ENCODE data around the gene NEUROG1.
"Not testable (repeated sequence)": the region's sequence is repeated elsewhere in the genome, so short reads cannot be mapped to it uniquely, and the experiment has no call there.

Gene NEUROG1

DNA sequence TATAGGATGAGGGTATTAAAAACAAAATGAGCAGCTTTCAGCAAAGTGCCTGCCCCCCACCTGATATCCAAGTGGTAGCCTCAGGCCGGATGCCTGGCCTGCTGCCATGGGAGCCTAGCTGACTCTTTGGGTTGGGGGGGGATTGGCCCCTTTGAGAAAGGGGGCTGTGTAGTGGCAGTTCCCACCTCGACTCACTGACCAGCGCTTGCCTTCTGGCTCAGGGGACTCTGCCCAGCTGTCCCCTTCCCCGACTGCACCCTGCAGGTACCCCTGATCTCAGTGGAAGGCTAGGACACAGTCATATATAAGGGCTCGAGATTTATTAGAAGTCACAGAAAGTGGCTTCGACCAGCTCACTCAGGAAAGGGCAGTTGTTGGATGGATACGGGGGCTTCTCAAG is 1.5 kb upstream of the NEUROG1 start:
- DNase-seq (ENCODE audit: low spot score): no peak

DNA sequence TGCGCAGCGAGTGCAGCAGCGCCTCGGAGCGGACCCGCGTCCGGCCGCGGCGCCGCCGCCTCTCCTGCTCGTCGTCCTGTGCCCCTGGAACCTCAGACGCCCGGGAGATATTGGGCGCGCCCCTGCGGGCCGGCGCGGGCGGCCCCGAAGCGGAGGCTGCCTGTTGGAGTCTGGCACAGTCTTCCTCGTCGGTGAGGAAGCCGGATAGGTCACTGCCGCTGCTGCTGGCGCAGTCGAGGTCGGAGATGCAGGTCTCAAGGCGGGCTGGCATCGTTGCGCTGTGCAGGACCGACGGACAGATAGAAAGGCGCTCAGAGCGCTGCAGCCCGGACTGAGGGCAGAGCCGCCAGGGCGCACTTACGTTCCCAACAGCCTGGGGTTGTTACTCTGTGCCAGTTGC is 344 bp downstream of the NEUROG1 start:
- DNase-seq (ENCODE audit: low spot score): no peak

DNA sequence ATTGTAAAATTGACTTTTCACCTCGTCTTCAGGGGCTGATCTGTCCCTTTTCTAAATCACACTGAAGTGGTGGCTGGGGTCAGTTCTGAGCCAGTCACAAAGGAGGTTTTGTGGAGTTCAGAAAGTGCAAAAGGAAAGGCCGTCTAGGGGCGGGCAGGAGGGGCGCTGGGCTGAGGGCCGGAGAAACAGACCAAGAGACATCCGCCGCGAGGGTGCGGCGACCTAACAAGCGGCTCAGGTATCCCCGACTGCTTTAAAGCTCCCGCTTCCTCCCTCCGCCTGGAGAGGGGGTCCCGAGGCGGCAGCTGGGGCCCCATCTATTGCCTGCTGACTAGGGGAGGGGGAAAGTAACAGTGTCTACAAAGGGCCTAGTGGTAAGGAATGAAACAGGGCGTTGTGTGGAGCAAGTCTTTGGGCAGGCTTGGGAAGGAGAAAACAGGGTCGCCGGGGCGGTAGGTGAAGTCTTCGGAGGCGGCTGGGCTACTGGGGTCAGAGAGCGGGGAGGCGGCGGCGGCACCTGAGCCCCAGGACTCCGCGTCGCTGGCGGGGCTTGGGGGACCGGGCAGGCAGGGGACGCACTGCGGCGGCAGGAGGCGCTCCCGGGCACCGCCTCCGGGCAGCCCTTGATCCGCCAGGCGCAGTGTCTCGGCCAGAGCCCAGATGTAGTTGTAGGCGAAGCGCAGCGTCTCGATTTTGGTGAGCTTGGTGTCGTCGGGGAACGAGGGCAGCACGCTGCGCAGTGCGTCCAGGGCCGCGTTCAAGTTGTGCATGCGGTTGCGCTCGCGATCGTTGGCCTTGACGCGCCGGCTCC is 950 bp downstream of the NEUROG1 start:
- DNase-seq (ENCODE audit: low spot score): no peak

DNA sequence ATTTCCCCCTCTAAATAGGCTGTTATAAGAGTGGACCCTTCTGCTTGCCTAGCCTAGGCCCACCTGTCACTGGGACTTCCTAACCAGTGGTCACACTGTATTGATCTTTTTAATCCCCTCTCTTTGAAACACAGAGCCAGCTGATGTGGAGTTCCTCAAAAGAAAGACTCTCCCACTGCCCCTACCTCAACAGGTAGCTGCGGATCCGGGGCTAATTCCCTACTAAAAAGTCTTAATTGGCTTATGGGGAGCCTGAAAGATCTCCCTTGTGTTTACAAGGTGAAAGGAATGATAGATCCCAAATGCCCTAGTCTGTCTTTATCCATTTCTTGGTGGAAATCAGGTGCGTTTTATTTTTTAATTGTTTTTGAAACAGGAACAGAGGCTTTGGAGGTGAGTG is 2.0 kb downstream of the NEUROG1 start:
- DNase-seq (ENCODE audit: low spot score): no peak

DNA sequence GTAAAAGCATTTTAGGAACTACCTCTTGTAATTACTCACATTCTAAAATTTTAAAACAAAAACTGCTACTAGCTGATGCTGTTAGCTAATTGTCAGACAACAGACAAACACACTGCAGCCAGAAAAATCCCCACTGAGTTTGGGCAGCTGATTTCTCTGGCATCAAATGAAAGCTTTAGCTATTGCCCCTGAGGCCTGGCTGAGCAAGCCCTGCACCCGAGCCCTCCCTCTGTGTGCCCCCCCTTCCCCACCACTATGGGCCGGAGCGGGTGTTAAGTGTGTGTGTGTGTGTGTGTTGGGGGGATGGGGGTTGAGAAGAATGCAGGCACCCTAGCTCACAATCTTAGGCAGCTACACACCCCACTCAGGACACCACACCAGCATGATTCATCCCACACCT is 2.4 kb downstream of the NEUROG1 start:
- no peak for DNase-seq (ENCODE audit: low spot score)

DNA sequence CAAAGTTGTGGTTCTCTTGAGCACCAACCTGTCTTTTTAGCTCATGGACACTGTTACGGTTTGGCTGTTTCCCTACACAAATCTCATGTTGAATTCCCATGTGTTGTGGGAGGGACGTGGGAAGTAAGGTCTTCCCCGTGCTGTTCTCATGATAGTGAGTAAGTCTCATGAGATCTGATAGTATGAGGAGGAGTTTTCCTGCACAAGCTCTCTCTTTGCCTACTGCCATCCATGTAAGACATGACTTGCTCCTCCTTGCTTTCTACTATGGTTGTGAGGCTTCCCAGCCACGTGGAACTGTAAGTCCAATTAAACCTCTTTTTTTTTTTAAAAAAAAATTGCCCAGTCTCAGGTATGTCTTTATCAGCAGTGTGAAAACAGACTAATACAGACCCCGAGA is 6.2 kb downstream of the NEUROG1 start:
- DNase-seq (ENCODE audit: low spot score): not testable (repeated sequence)

DNA sequence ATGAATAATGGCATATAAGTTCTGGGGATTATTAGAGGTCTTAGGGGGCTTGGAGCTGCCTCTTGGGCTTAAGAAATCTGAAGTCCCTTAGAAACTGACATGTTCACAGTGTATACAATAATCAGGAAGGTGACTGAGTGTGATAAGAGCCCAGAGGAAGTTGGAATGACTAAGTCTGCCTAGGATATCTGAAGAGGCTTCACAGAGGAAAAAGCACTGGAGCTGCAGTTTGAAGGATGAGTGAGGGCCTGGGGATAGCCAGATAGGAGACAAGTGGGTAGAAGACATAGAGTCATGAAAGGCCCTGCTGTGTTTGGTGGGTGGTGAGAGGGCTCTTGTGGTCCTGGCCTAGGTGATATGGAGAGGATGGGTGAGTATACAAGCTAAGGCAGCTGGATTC is 8.8 kb downstream of the NEUROG1 start:
- DNase-seq (ENCODE audit: low spot score): no peak

DNA sequence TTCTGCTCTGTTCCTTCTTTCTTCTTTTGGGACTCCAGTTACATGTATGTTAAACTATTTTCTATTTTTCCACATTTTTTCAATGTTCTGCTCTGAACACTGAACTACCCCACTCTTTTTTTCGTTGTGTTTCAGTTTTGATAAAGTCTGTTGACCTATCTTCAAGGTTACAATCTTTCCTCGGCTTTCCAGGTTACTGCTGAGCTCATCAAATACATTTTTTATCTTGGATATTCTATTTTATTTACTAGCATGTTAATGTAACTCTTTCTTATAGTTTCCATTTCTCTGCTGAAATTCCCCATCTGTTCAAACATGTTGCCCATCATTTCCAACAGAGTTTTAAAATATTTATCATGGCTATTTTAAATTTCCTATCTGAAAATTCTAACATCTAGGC is 13.8 kb downstream of the NEUROG1 start:
- no peak for DNase-seq (ENCODE audit: low spot score)

DNA sequence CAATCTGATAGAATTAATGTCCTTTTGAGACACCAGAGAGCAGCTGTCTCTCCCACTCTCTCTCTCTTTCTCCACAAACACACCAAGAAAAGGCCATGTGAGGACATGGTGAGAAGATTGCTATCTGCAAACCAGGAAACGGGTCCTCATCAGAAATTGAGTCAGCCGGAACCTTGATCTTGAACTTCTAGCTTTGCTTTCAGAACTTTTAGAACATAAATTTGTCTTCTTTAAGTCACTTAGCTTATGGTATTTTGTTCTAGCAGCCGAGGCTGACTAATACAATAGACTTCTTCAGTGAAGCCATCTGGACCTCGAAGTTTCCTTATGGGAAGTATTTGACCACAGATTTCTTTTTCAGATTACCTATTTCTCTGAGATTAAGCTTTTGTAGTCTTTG is 18.1 kb downstream of the NEUROG1 start:
- DNase-seq (ENCODE audit: low spot score): no peak

DNA sequence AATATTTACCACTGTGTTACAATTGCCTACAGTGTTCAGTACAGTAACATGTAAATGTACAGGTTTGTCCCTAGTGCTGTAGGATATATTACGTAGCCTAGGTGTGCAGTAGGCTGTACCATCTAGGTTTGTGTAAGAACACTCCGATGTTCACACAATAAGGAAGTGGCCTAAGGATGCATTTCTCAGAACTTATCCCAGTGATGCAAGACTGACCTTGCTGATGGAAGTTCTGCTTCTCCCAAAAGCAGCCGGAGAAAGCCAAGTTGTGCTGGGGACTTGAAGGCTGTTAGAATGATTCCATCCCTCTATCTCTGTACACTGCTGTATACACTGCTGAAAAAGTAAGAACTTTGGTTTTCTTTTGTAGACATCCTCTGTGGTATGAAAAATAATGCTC is 21.6 kb downstream of the NEUROG1 start:
- no peak for DNase-seq (ENCODE audit: low spot score)

DNA sequence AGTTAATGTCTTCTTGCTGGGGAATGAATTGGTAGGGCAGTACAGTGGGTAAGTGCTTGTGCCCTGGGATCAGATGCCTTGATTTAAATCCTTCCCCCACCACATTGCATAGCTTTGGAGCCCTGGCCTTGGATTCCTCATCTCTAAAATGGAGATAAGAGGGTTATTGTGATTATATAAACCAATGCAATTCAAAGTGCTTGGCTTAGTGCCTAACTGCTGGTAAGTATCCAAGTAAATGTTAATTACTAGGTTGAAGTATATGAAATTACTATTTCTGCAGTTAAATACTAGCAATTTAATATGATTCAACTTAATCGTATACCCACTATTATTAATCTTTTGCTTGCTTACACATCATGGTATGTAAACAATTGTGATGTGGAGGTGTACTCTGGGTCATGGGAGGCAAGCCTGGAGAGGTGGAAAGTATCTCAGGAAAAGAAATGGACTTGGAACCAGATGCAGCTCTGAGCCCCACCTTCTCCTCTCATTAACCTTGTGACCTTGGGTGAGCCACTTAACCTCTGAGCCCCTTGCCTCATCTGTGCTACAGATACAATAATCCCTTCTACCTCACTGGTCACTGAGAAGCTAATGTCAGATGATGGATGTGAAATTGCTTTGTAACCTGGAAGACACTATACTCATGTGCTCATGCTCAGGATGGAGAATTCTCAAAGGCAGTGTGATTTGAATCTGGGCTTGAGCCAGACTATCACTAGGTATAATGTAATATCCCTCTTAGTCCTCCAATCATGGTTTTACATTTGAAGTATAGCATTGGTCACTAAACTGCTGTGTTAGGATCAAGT is 23.8 kb downstream of the NEUROG1 start:
- DNase-seq (ENCODE audit: low spot score): no peak

DNA sequence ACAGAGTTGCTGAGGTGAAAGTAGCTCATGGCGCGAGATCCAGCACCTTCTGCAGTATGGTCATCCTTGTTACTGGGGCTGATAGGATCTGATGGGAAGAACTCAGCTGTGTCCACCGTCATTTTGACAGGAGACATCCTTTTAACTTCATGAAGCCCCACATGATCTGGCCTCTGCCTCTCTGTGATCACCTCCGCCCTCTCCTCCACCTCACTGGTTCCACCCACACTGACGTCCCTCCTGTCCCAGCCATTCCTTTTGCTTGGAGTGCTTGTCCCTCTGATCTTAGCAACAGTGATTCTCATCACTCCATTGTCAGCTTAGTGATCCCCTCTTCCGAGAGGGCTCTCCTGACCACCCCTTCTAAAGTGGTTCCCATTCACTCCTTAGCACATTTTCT is 25.8 kb downstream of the NEUROG1 start:
- DNase-seq (ENCODE audit: low spot score): no peak

DNA sequence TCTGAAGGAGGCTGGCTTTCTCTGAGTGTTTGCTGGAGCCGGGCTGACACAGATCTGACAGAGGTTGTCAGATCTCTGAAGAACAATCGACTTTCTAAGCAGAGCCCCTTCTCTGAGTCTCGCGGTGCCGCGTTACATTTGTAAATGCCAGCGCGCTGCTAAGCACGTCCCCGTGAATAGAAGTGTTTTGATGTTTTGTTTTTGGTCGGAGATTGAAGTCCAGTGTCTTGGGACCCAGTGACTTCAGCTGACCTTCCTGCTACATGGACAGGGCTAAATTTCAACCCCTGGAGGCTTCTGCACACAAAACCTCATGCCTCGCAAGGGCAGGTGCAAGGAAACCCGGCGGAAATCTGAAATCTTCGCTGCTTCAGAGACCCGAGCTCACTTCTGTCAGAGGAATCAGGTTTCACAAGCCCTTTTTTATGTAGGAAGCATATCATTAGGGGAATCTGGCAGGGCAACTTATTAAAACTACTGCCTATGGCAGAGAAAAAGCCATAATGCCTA is 27.2 kb downstream of the NEUROG1 start:
- no peak for DNase-seq (ENCODE audit: low spot score)

DNA sequence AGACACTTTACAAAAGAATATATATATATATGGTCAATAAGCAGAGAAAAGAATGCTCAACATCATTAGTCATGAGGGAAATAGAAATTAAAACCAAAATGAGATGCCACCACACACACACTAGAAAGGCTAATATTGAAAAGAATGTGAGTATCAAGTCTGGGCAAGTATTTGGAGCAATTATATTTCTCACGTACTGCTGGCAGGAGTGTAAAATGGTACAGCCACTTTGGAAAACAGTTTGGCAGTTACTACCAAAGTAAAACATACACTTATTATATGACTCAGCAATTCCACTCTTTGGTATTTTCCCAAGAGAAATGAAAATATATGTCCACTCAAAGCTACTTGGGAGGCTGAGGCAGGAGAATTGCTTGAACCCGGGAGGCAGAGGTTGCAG is 29.8 kb downstream of the NEUROG1 start:
- no peak for DNase-seq (ENCODE audit: low spot score)

DNA sequence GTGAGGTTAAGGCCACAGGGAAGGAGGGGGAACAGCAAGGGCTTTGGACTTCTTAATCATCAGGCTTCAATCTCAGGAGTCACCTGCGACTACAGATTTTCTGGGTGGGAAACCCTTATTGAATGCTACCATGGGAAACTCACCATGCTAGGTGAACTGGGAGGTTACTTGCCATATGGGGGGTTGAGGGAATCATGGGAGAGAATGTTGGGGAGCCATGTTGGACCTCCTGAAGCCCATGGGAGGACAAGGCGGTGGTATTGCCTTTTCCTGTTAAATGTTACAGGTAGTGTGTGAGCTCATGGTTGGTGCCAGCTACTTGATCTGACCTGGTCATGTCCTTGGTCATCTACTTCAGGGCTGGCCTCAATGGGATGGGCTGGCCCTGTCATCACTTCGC is 31.4 kb downstream of the NEUROG1 start:
- no peak for DNase-seq (ENCODE audit: low spot score)

DNA sequence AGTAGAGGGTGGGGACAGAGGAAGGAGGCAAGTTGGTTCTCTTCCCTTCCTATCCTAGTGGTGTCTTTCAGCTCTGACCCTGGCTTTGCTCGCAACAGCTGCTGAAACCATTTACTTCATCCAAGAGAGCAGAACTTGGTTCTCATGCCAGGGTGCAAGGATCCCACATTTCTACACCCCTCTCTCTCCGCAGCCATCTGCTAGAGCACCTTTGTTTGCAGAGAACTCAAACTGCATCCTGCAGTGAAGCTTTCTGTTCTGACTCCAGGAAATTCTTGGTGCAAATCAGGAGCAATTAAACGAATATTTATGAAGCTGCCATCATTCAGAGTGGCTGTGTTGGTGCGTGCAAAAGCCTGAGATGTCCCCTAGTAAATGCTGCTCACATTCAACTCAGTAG is 31.9 kb downstream of the NEUROG1 start:
- no peak for DNase-seq (ENCODE audit: low spot score)

DNA sequence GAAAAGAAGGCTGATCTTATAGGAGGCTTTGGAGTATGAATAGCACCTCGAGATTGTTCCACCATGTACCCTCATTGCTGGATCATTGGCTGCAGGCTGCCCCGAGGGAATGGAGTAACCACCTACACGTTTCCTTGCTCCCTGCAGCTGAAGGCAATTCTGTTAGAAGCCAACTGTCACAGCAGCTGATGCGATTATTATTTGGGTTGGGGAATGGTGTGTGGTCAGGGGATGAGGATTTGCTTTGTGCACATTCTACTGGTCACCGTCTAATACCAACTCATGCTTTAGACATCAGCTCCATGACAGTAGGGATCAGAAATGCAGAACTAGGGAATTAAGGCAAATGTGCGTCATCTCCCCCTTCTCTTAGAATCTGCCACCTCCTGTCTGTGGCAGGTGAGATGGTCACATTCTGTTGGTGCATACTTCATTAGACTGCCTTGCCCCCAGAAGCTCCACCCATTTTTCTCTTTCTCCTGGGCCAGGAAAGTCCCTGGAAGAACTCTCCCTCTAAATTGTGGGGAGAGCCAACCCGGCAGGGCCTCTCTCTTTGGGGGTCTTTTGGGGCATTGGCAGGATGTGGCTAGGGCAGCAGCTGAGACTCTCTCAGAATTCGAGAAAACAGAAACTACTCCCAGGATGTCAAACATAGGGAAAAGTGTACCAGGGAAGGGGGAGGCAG is 32.8 kb downstream of the NEUROG1 start:
- DNase-seq (ENCODE audit: low spot score): no peak

DNA sequence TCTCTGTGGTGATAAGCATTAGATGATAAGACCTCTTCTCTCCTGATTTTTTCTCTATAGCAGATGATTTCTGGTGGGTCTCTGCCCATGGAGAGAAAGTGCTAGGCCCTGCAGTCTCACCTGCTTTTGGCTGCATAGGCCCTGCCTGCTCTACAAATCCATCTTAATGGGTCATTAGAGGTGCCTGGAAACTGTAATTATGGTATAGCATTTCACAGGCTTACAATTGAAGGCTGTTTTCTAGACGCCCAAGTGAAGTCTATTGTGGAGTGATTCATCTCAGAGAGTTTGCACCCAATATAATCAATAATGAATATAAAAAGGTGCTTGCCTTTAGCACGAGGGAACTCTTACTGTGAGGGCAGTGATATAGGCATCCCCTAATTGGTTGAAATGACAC is 33.8 kb downstream of the NEUROG1 start:
- no peak for DNase-seq (ENCODE audit: low spot score)

DNA sequence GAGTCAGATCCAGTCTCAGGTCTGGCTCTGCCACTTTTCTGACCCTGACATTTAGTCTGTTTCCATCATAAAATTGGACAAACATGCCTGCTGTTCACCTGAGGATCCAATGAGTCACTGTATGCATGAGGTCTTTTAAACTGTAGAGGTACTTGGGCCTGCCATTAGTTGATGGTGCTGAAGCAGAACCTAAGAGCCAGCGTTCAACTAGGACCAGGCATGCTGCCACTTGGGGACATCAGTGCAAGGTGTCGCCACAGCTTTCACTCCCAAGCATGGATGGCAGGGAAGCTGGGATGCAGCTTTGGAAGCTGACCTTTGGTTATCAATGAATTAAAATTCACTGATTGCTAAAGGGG is 37.1 kb downstream of the NEUROG1 start:
- no peak for DNase-seq (ENCODE audit: low spot score)

DNA sequence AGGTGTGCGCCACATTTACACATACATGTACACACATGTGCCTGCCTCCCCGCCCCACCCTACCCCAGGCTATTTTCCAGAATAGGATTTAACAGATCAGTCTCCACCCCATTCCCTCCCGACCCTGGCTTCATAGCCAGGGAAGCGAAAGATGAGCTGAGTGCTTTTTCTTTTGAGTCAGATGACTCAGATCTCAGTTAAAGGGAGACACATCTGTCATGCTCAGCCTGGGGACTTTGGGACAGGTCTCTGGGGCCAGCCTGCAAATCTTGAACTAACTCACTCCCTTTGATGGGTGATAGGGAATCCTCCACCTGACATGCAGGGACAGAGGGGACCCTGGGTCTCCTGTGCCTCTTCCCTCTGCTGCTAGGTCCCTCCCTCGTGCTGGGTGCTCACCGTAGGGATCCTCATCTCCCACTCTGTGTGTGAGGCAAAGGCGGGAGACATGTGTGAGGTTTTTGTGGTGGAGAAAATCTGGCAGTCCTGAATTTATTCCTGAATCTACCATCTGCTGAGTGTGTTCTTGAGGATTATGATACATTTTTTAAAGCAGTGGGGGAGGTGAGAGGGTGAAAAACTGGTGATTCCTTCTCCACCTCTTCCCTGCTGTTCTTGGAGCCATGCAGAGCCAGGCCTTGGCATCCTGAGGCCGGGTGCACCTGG is 37.7 kb downstream of the NEUROG1 start:
- no peak for DNase-seq (ENCODE audit: low spot score)

DNA sequence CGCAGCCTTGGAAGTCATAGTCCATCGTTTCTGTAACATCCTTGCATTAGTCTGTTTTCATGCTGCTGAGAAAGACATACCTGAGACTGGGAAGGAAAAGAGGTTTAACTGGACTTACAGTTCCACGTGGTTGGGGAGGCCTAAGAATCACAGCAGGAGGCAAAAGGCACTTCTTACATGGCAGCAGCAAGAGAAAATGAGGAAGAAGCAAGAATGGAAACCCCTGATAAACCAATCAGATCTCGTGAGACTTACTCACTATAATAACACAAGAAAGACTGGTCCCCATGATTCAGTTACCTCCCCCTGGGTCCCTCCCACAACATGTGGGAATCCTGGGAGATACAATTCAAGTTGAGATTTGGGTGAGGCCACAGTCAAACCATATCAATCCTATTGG is 40.2 kb downstream of the NEUROG1 start:
- not testable (repeated sequence) for DNase-seq (ENCODE audit: low spot score)

DNA sequence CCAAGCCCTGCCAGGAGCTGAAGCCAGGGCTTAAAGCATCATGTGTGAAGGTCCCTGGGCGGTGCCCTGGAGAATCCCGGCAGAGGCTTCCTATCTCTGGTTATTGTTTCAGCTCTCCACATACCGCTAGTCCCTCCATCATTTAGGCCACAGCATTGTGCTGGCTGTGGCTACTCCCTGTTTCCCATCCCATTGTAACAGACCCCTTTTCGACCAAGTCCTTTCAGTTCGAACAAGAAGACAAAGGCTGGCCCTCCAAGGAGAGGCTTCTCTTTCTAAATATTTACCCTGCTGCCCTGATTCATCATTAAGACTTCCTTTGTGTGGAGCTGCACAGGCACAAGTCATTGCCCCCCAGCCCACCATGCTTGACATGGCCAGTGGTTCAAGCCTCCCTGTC is 41.6 kb downstream of the NEUROG1 start:
- DNase-seq (ENCODE audit: low spot score): no peak
